ENCODE data around the gene ATP6V0A4. TPM values are rescaled to one million over a fixed set of nuclear protein-coding genes. Genes with fewer than 3 reads are reported as not detected.
"Not testable (repeated sequence)": the region's sequence is repeated elsewhere in the genome, so short reads cannot be mapped to it uniquely, and the experiment has no call there.

The ATP6V0A4 gene
- total RNA-seq, 1 experiment from 2014 or later, result not detected

DNA sequence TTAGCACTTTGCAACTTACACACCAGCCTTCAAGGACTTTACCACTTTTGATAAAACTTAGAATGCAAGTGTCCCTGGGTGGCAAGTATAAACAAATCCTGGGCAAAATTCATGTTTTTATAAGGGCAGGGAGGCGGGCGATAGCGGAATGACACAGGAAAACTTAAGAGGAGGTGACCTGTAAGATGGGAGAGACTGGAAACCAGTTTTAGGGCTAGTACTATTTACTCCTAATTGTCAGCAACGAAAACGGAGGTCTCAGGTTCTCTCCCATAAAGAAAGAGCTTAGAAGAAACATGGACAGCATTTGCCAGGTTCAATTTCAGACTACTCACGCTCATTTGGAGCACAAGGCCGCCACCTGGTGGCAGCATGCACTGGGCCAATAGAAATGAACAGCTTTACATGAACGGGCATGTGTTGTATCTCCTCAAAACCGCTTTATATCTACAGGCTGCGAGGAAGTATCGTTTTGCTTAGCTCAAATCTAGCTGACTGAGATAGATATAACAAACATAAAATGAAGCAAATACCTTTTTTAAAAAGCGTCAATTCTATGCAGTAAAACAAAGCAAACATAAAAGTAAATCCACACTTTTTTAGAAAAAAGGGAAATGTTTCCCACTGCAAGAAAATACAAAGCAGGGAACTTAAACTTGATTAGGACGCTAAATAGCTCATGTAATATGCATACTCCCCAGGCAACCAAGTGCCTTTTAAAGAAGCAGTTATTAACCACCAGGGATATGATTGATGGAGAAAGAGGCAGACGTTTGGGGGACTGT is 59.3 kb downstream of the ATP6V0A4 start:
- Histone ChIP-seq H3K27me3 (no peaks in the 10 kb centered on the region), H3K4me3 (no peak overlapping the region), H3K36me3 (no peaks in the 10 kb centered on the region), H3K9me3 (no peaks in the 10 kb centered on the region)
- DNase-seq, result peak; percentile 57

DNA sequence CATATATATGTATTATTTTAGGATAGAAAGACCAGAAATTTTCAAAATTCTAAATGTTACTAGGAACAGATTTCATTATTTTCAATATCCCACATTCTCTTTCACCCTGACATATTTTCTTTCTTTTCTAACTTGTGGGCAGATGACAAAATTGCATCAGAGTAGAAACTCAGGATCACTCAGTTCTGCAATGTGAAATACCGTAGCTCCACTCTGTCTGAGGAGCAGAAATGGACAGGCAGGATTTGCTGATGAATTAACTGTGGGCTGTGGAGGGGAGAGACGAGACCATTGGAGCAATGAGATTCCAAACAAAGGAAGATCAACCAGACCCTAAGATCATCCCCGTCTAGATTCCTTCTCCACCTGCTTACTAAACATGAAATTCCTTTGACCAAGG is 59.9 kb downstream of the ATP6V0A4 start:
- Histone ChIP-seq H3K36me3 (no peaks in the 10 kb centered on the region), H3K27me3 (no peaks in the 10 kb centered on the region), H3K9me3 (no peaks in the 10 kb centered on the region), H3K4me3 (no peak overlapping the region)
- DNase-seq, result no peak

DNA sequence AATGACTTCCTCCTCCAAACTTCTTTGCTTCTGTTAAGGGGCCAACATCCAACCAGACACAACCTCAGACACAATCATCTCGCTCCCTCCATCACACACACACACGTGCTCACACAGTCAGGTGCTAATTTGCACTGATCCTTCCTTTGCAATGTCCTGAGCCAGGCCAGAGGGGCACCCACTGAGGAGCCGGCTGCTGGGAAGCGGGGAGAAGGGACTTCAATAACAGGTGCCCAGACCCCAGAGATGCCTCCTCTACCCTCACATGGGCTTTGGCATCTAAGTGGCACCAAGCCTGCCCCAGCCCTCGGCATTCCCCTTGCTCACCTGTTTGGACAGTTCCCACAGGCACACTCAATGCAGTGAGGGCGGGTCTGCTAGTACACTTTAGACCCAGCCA is 62.6 kb downstream of the ATP6V0A4 start:
- DNase-seq, result no peak
- no peaks in the 10 kb centered on the region for H3K9me3 ChIP-seq
- H3K36me3 ChIP-seq, result no peaks in the 10 kb centered on the region
- no peak overlapping the region for H3K4me3 ChIP-seq
- H3K27me3 ChIP-seq, result no peaks in the 10 kb centered on the region

DNA sequence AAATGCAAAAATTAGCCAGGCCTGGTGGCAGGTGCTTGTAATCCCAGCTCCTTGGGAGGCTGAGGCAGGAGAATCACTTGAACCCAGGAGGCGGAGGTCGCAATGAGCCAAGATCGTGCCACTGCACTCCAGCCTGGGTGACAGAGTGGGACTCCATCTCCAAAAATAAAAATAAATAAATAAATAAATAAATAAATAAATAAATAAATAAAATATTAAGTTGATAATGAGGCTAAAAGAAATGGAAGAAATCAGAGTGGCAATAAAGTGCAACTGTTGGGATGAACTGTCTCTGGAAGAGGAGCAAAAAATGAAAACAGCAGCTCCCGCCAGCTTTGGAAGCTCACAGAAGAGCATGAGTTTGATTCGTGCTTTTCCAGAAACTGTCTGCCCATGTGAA is 66.3 kb downstream of the ATP6V0A4 start:
- not testable (repeated sequence) for H3K27me3 ChIP-seq, DNase-seq, H3K4me3 ChIP-seq, H3K36me3 ChIP-seq, H3K9me3 ChIP-seq

DNA sequence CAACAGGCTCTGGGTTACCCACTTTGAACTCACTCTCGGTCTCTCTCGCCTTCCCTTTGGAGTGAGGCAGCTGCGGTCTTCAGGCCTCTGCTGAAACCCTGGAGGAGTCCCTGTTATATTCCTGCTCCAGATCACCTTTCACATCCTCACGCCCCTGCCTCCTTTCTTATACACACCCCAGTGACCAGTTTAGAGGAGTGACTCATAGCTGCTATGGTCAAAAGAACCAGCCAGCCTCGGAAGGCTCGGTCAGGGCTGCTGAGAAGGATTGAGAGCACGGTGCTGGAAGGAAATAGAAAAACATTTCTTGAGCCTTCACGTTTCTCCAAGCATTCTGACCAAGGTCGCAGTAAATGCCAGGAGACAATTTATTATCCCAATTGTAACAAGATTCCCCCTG is 68.6 kb downstream of the ATP6V0A4 start:
- Histone ChIP-seq H3K4me3 (no peak overlapping the region), H3K36me3 (no peaks in the 10 kb centered on the region), H3K9me3 (no peaks in the 10 kb centered on the region), H3K27me3 (no peaks in the 10 kb centered on the region)
- no peak for DNase-seq

DNA sequence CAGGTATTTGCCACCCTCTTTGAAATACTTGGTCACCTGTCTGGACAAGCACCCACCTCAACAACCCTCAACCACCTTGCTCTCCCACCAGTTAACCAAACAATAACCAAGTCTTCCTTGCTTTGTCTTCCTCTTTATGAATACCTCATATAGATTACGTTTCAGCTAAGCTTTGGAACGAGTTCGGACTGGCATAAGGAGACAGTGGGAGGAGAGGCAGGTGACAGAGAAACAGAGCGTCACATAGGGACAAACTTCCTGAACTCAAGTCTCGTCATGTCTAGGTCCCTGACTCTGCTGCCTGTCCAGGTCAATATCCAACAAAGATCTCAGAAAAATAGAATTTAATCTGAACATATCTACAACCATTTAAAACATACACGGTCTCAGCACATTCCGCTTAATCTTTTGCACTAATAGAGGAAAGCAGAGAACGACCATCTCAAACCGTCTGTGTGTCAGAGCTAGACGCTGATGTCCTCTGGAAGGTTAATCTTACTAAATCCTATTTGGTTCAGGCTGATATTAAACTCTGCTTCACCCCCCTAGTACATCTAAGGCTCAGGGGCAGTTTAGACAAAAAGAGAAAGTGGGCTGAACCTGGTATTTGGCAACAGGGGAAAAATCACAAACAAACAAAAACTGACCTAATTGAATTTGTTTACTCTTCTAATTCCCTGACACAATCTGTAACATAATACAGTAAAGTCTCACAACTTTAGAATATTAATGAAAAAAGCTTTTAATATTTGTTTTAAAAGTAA is 70.5 kb downstream of the ATP6V0A4 start:
- no peaks in the 10 kb centered on the region for H3K9me3 ChIP-seq
- H3K36me3 ChIP-seq, result no peaks in the 10 kb centered on the region

DNA sequence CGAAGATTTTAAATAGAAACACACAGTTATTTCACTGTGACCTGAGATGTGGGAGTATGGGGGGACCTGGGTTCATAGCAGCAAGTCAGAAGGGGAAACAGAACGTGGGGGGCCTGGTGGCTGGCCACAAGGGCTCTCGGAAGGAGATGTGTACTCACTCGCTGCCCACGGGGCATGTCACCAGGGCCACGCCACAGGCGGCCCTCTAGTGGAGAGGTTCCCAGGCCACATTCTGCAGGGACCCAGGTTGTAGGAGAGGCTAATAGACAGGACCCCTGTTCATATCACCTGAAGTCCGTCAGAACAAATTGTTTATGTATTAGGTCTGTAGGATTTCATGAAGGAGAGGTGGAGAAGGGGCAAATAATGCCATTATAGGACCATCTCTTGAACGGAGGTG is 71.7 kb downstream of the ATP6V0A4 start:
- no peak overlapping the region for H3K4me3 ChIP-seq
- no peaks in the 10 kb centered on the region for H3K9me3 ChIP-seq
- no peak for DNase-seq
- H3K27me3 ChIP-seq, result no peaks in the 10 kb centered on the region
- H3K36me3 ChIP-seq, result no peaks in the 10 kb centered on the region

More for the DNA sequence above, 70.5 kb downstream of the ATP6V0A4 start:
- no peak for DNase-seq
- Histone ChIP-seq H3K27me3 (no peaks in the 10 kb centered on the region), H3K4me3 (no peak overlapping the region)

DNA sequence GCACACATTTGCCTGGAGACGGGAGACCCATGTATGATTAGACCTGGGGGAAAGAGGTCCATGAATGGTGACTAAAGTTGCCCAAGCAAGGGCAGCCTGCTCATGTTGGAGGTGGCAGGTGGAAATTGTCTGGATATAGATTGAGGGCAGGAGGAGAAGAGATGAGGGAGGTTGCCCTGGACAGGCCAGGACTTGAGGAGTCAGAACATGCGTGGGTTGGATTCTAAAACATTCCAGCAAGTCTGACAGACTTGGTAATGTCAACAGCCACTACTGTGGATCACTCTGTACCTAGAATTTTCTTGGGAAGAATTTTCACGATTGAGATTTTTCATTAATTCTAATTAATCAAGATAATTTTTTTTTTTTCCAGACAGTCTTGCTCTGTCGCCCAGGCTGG is 77.7 kb downstream of the ATP6V0A4 start:
- no peak for DNase-seq
- H3K36me3 ChIP-seq, result no peaks in the 10 kb centered on the region

DNA sequence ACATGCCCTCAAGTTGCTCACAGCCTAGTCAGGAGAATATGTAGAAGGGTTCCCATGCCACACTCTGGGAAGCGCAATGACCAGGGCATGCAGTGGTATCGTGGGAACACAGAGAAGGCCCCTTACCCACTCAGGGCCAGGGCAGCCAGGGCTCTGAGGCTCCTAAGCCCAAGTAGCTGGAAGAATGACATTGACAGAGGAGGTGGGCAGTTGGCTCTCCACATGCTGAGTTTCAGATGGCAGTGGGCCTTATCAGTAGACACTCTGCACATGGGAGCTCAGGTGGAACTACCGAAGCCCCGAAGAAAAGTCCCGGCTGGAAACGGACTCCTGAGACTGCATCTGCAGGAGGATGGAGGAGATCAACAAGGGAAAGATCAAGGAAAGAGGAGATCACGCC is 81.1 kb downstream of the ATP6V0A4 start:
- DNase-seq, result no peak
- no peaks in the 10 kb centered on the region for H3K36me3 ChIP-seq
- H3K4me3 ChIP-seq, result no peak overlapping the region
- no peaks in the 10 kb centered on the region for H3K27me3 ChIP-seq
- H3K9me3 ChIP-seq, result no peaks in the 10 kb centered on the region

More for the DNA sequence above, 77.7 kb downstream of the ATP6V0A4 start:
- Histone ChIP-seq H3K4me3 (no peak overlapping the region), H3K9me3 (no peaks in the 10 kb centered on the region), H3K27me3 (no peaks in the 10 kb centered on the region)

DNA sequence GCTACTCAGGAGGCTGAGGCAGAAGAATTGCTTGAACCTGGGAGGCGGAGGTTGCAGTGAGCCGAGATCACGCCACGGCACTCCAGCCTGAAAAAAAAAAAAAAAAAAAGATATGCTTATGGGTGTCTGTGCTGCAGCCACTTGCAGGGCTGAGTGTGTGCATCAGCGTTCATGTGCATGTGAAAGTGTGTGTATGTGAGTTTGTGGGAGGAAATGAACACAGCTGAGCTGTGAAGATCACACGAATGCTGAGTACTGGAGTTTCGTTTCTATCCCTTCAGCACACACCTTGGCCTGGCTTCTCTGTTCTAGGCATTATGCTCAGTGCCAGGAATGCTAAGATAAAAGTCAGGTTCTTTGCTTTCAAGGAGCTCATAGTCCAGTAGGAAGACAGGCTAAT is 84.8 kb downstream of the ATP6V0A4 start:
- Histone ChIP-seq H3K27me3 (no peaks in the 10 kb centered on the region), H3K36me3 (no peaks in the 10 kb centered on the region), H3K9me3 (no peaks in the 10 kb centered on the region), H3K4me3 (no peak overlapping the region)
- no peak for DNase-seq

DNA sequence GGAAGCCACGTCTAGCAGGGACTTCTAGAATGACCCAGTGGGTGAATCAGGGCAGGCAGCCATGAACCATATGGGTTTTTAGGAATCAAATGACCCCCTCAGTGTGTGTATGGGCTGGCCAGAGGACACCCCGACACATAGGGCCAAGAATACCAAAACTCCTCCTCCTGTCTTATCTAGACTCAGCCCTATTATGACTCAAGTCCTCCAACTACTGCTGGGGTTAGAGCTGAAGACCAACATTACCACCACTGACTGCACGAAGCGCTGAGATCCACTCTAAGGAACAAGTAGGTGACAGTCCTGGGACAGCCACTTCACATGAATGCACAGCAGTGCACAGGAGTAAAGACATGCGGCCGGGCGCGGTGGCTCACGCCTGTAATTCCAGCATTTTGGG is 85.3 kb downstream of the ATP6V0A4 start:
- Histone ChIP-seq H3K9me3 (no peaks in the 10 kb centered on the region), H3K36me3 (no peaks in the 10 kb centered on the region), H3K27me3 (no peaks in the 10 kb centered on the region), H3K4me3 (no peak overlapping the region)
- DNase-seq, result no peak

DNA sequence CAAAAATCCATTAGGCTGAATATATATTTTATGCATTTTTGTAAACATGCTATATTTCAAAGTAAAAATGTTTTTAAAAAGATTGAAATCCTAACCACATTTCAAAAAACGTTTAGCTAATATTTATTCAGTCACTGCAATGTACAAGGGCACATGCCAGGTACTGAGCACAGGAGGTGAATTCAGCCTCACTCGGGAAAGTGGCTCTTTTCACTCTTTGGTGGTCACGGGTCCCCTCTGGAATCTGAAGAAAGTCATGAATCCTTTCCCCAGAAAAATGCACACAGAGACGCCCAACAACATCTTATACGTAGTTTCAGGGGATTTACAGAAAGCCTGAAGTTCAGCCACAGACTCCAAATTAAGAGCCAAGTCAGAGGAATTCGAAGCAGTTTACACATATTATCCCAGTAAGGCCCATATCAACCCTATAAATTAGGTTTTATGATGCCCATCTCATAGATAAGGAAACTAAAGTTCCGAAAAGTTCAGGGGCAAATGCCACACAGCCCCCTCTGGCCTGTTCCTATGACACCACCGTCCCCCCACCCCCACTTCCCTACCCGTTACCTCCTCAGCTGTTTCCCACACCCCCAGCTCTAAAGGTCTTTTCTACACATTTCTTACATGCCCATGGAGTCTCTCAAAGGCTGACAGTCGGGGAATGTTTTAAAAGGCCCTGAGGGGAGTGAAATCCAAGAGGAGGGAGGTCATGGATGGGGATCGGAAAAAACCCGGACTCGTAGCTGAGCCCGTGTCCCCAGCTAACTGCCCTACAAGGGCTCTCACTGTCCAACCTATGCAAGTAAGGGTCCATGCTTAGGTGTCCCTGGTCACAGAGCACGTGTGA is 87.2 kb downstream of the ATP6V0A4 start:
- H3K36me3 ChIP-seq, result no peaks in the 10 kb centered on the region
- no peak overlapping the region for H3K4me3 ChIP-seq
- no peak for DNase-seq
- H3K9me3 ChIP-seq, result no peaks in the 10 kb centered on the region
- H3K27me3 ChIP-seq, result no peaks in the 10 kb centered on the region

DNA sequence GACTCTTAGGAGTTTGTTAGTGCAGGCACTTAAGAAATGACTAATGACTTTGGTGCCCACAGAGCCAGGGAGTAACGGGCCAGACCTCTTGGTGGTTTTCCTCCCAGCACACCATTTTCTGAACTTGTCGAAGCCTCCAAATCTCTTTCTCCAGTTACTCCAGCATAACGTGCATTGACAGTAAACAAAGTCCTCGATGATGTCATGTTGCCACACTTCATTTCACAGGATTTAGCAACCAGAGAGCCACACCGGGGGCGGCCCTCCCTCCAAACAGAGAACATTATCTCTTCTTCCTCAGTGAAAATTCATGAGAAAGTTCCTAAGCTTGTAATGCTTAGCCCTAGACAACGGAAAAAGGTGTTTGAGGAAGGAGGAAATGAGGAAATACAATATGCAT is 92.8 kb downstream of the ATP6V0A4 start:
- H3K4me3 ChIP-seq, result no peak overlapping the region
- DNase-seq, result no peak
- H3K9me3 ChIP-seq, result no peaks in the 10 kb centered on the region
- H3K27me3 ChIP-seq, result no peaks in the 10 kb centered on the region
- H3K36me3 ChIP-seq, result no peaks in the 10 kb centered on the region

DNA sequence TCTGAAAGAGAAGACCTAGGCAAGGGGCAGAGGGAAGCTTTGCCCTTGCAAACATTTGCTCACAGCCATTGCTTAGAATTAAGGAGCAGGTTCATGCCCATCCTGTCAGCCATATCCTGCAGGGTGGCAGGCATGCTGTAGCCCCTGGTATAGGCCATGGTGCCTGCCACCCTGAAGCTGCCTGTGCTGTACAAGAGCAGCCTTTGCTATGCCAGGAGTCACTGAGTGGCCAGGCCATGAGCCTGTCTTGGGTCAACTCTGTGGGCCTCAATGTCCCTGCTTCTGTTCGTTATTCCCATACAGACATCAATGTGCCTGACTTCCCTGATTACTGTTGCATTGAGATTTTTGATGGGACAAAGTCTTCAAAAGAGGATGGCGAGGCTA is 96.5 kb downstream of the ATP6V0A4 start:
- Histone ChIP-seq H3K4me3 (no peak overlapping the region), H3K36me3 (no peaks in the 10 kb centered on the region), H3K27me3 (no peaks in the 10 kb centered on the region), H3K9me3 (no peaks in the 10 kb centered on the region)
- no peak for DNase-seq

DNA sequence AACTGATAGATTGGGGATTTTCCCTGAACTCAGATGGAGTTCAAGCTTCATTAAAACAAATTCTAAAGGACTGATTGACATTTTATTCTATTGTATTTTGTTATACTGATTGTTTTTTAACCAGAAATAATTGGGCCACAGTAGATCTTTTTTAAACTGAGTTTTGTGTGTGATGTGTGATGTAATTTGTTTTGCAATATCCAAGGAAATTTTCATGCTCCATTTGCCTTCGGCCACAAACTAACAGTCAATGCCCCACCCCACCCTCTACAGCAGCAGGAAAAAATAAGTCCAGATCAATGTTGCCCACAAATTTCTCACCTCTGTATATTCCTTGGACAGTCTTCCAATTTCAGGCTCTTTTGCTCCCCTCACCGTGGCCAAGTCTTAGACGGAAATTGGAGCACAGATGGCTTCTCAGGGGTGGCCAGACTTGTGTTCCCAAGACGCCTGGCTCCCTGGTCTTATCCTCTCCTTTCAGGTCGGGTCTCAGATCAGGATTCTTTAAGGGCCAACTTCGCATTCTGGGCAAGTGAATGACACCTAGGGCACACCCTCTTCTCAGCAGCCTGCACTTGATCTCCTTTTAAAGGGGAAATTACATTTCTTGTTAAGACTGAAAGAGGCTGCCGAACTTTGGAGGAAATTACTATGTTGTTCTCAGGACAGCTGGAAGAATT is 97.0 kb downstream of the ATP6V0A4 start, which contains the start of gene SVOPL:
TSS of gene SVOPL (minus strand) at position 506 of the 680 bp plus-strand sequence. CDS start 22,317 bp downstream, outside the sequence.
- Histone ChIP-seq H3K27me3 (no peaks in the 10 kb centered on the region), H3K36me3 (no peaks in the 10 kb centered on the region), H3K4me3 (no peak within 1 kb of the TSS), H3K9me3 (no peaks in the 10 kb centered on the region)
- DNase-seq, result no peak

DNA sequence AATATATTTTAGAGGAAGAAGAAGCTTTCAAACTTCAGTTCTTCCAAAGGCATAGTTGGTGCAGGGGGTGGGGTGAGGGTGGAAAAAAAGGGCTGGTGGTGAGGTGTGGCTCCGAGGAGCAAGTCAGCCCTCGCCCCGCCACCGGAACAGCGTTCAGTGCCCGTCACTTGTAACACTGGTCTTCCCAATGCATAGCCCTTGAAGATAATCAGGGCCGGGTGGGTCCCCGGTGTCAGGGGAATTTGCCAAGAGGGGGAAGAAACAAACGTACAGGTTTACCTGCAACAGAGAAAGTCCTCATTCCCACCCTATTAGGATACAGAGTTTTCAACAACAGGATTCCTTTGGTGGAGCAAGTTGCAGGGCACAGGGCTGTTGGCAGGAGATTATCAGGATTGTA is 98.3 kb downstream of the ATP6V0A4 start:
- no peaks in the 10 kb centered on the region for H3K27me3 ChIP-seq
- no peak for DNase-seq
- H3K36me3 ChIP-seq, result no peaks in the 10 kb centered on the region
- H3K4me3 ChIP-seq, result no peak overlapping the region
- no peaks in the 10 kb centered on the region for H3K9me3 ChIP-seq

DNA sequence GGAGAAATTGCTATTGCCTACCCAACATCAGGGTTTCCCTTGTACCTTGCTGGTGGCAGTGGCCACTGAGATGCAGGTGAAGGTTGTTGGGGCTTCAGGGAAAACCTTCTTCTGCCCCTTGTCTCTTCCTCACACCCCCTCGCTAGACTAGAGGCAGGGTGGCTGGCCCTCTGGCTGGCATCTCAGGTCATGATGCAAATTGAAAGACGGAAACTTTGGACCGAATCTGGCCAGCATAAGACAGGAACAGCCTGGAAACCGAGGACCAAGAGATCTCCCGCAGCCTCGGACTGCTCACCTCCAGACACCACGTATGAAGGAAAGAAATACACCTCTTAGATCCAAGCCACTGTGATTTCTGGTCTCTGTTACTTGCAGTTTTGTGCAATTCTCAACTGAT is 99.7 kb downstream of the ATP6V0A4 start:
- H3K36me3 ChIP-seq, result no peaks in the 10 kb centered on the region
- no peaks in the 10 kb centered on the region for H3K9me3 ChIP-seq
- H3K4me3 ChIP-seq, result no peak overlapping the region

More for the DNA sequence above, 99.7 kb downstream of the ATP6V0A4 start:
- DNase-seq, result no peak
- no peaks in the 10 kb centered on the region for H3K27me3 ChIP-seq

All from MG63 (cell line).